HS-27A (cell line): Measurements from ENCODE around the gene PCDH7.

Source experiments
- DNase-seq: peaks from one replicate; pipeline ENCODE4 v3.0.0-alpha.2; 2012; ENCODE audit warnings: low read depth, missing footprints

Gene PCDH7

DNA sequence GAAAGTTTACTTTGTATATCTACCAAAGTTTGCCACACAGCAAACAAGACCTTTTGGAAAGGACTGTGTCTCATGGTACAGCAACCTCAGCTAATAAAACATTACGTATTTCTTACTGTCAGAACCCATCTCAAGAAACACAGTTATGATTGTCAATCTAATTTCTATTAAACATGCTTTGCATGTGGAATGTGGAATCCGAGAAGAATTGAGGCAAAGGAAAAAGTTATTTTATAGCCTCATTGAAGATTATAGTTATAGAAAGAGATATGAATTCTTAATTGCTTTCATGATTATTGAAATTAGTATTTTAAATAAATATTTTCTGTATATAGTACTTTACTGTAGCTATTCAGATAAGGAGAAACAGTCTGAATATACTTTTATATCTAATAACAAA, 5.4 kb downstream of the PCDH7 start:
- no peak for DNase-seq

DNA sequence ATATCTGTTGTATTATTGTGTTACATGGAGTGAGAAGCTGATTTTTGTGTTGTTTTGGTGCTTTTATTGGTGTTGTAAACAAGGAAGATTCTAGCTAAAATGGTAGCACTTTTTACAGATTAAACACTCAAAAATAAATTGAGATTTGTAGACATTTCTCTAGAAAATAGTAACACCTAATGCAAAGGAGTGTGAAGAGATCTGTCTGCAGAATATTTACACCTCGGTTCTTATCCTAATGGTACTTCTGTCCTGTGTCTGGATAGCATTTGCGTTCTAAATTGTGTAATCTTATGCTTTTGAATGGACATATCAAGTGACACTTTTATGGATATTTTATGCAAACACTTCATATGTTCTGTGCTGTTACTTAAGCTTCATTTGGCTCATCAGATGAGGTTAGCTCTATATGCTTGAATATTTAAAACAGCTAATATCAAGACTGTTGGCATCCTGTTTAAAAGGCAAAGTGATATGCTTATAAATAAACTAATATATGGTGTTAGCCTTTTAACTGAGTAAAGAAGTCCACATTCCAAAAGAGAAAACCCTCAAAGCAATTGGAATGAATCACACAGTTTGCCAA, 6.0 kb downstream of the PCDH7 start:
- DNase-seq, result no peak

DNA sequence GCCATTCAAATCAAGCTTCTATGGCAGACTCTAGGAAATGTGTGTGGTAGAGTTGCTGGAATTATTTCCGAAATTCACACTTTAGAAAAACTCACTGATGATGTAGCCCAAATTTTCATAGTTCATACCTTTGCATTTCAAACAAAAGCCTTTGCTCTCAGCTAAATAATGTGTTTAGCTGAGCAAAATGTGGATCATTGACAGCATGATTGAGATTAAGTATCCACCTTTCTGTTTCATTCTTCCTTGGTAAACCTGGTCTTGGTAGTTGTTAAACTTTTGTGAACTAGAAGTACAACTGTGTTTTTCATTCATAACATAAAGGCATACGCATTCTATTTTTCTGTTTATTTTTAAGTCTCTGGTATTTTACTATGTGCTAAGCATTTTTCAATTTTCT, 7.2 kb downstream of the PCDH7 start:
- DNase-seq, result no peak

DNA sequence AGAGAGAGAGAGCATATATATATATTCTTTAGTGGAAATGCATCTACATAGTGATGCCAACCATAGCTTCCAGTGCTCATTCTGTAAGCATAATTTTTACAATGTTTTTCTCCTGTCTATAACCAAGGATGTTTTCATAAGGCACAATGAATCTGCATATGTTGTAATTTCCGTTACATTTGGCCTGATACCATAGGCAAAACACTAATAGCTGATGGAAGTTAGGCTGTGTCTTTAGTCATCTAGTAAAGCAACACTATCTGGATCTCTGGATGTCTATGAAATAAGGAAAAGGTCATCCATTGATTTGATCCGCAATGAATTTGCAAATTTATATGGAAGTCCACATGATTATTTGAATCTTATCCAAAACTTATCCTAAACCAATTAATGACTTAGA, 8.1 kb downstream of the PCDH7 start:
- DNase-seq, result no peak

DNA sequence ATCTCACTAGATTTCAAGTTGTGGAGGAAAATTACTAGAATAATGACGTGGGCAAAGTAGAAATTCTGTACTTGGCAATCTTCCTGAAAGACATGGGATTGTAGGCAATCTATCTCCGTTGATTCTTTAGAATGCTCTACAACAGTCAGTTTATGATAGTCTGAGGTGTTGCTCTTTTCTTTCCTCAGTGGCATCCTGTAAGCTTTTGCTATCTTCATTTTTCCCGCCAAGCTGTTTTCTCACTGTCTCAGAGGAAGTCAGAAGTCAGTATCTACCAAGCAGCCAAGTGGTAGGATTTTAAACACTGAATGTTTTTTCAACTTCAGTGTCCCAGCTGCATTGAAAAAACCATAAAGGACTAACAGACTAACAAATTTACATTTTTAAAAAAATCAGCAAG, 23.7 kb downstream of the PCDH7 start:
- no peak for DNase-seq

DNA sequence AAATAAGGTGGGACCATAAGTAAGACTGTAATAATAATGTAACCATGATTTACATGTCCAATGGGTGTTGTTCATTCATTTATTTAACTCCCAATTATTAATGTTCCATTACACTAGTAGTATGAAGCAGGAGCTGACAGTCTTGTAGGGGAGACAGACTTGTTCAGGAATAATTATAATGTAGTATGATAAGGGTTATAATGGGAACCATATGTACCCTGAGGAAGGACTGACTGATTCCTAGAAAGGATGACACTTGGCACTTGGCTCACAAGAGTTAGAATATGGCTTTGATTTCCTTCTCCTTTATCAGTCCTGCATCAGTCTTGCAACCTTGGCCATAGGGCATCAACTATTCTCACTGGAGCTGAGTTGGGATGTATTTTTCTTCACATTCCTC, 24.2 kb downstream of the PCDH7 start:
- no peak for DNase-seq

DNA sequence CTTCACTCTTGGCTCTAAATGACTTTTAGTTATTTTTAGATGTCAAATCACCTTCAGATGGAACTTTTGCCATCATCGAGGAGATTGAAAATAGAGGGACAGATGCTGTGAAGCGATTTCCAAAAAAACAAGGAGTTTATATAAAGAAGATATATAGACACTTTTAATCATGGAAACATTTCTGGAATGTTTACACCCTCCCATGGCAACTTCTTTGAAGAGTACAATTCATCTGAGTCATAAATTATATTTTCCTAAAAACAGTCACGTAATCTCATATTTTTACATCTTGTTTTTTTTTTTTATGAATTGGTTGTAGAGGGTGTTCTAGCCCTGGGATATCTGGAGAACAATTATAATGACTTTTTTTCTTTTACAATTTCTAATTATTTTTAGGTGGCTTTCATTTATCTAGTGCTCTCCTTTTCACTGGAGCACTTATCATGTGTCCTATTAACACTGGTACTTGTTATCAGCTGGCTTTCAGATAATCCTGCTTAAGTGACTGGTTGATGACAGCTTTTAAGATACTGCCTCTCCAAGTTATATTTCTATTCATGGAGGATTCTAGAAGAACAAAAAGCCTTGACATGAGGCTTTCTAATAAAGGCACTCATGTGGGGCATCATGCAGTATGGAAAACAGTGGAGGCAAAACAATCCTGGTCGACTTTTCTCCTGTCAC, 24.9 kb downstream of the PCDH7 start:
- no peak for DNase-seq

DNA sequence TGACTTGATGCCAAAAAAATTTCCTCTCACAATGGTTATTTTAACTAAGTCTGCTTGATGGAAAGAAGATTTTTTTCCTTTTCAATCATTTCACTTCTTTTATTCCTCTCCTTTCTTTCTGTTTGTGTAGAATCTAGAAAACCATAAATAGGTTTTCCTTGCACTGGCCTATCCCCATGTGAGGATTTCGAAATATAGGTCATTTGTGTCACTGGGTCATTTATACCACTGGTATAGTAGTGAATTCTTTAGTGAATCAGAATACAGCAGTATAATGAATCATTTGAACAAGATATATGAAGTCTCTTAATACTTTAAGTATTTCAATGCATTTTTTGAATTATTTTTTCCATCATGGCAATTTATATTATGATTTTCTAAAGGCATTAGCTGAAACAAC, 26.6 kb downstream of the PCDH7 start:
- no peak for DNase-seq

DNA sequence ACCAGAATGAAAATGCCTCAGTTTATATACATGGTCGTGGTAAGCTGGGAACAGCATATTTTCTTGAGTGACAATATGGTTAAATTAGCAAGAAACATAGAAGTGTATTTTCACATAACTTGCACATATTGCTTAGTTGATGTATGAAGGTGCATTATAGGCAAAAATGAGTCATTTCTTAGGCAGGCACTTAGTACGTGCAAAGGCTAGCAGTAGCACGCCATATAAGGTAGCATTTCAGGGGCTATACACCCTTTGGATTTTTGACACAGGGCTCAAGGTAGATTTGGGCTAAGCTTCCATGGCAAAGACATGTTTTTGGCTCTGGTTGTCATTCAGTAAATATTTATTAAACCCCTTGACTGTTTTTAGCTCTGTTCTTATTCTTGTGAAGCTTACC, 33.1 kb downstream of the PCDH7 start:
- DNase-seq, result no peak

DNA sequence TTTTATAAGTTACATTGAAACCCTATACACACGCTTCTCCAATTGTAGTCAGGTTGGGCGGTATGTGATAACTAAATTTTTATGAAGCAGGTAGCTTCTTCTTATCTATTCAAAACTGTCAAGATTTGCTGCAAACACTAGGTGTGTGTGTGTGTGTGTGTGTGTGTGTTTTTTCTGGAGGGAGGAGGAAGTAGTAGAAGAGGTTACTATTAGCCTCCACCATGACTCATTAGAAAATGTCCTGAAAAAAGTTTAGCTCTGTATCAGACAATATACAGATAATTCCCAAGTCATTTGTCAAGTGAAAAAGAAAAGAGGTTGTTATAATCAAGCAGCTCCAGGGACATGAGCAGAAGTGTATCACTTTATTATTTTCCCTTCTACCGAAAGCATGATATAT, 33.9 kb downstream of the PCDH7 start:
- no peak for DNase-seq

DNA sequence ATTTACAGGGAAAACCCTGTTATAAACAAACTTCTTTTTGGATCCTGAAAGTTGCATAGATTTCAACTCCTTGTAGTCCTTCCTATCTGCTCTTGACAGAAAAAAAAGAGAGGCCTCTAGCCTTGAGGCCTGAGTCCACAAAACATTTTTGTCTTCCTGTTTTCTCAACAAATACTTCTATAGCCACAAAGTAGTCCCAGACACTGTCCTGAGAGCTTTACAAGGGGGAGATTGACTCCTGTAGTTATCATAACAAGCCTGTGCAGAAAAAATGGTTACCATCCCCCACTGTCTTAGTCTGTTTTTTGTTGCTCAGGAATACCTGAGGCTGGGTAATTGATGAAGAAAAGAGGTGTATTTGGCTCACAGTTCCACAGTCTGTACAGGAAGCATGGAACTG, 35.2 kb downstream of the PCDH7 start:
- DNase-seq, result no peak

DNA sequence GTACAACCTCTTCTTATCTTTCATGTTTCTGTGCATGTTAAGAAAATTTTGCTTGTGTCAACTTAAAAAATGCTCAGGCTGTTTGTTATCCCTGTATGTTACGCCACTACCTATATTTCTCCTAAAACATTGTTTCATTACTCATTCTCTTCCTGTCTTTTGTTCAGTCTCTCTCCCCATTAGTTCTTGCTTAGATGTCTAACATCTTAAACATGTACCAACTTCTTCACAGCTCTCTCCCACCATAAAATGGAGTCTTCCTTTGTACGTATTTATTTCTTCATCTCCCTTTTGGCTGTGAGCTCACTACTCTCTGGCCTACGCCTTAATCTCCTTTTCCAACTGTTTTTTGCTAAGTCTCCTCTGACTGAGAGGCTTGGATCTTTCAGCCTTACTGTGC, 36.4 kb downstream of the PCDH7 start:
- DNase-seq, result no peak

DNA sequence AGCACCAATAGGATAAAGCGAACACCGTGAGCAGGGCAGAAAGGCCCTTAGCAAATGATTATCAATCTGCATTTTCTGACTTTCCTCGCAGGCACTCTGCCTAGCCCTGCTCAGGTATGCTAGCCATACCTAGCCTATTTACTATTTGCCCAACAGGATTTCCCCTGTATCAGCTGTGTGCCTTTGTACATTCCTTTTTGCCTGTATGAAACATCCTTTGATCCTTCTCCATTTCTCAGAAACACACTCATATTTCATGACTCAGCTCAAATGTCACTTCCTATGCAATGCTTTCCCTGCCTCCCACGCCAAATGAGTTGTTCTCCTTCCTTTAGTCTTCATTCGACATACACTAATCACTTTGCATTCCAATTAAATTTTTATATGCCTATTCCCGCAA, 37.2 kb downstream of the PCDH7 start:
- peak; percentile 22 for DNase-seq

DNA sequence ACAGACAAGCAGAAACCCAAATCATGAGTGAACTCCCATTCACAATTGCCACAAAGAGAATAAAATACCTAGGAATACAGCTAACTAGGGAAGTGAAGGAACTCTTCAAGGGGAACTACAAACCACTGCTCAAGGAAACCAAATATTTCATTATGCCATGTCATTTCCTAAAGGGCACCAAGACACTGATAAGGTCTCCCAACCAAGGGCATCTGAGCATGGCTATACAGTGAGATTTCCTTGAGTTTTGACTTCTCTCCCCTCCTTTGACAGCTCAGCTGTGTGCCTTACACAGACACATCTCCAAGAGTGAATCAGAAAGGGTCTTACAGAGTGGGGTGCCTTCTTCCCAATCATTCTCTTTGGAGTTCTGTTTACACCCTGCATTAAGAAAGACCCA, 40.4 kb downstream of the PCDH7 start:
- no peak for DNase-seq

DNA sequence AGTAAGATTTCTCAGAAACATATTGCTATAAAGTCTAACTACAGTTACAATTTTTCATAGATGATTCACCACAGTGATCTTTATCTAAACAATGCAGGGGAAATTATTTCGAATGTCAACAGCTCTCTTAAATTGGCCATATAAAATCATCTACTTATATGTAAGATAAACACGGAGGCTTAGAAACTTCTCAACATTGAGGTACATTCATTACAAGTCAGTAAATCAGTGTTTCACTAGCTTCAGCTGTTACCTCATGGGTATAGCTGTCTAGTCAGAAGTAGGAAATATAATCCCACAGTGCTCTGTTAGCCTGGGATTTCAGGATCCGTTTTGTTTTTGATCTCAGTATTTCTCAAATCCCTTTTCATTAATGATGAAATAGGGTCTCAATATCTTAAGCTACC, 43.2 kb downstream of the PCDH7 start:
- DNase-seq, result no peak

DNA sequence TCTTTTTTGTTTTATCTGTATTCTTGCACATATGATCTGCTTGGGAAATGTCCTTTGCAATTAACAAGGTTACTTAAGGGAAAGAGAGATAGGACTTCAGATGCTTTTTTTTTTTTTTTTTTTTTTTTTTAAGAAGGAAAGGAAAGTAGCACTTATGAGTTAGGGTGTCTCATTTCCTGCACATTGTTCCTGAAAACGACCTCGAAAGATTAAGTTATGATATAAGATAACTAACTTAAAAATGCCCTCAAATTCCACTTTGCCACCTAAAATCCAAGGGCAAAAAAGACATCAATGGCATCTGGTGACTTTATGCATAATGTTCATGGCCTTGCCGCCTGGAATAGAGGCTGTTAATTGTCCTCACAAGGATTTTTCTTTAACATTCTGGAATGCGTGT, 44.9 kb downstream of the PCDH7 start:
- DNase-seq, result no peak

DNA sequence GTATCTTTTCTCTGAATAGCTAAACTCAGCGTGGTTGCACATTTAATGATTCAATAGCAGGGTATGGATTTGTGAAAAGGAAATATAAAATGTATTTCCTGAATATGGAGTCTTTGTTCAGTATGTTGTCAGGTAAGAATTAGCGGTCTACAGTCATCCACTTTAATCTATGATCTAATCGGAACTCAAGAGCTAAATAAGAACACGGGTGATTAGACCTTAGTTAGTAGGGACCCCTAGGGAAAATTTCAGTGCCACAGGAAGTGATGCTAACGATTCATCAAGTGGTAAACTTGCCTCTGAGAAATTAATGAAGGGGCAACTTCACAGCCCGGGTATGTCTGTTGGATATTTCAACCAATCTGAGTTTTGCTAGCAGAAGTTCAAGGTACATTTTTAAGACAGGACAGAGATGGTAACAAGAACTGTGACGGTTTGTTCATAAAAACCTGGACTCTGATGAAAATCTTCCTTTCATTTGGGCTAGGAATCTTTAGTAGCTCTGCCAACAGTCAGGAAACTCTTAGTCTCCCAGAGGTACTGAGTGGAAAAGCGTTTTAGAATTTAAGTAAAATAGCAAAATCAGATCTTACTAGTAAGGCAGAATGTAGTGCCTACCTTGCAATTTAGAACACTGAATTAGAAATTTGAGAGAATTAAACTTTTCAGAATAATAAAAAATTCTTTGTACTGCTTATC, 47.1 kb downstream of the PCDH7 start:
- DNase-seq, result no peak

DNA sequence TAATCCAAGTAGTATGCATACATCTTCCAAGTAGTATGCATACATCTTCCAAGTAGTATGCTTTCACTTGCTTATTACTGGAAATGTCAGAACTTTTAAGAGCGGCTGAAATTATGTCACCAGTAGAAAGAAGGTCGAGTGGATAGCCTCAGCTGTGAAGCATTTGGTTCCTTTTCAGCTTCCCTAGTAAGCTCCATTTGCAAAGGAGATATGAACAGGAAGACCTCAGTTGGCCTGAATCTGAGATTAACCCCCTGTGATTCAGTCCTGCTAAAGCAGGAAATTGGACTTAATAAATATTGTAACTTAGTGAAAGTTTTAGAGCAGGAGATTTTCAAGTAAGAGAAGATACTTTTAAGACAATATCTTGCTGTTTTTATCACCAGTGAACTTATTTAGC, 48.1 kb downstream of the PCDH7 start:
- no peak for DNase-seq

DNA sequence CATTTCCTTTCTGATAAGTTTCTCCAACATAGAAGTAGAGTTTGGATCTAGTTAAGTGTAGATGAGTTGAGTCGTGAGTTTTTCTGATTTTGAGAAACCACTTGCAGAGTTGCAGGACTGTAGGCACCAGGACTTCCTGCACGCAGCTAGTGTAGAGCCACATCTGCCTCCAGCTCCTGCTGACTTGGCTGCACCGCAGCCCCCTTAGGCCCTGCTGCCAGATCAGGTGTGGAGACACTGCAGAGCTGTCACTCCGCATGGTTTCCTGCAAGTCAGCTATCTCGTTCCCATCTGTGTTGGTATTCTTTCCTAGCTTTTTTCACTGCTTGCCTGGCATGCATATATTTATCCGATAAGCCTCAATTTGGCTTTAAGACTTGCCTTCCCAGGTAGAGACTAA, 48.9 kb downstream of the PCDH7 start:
- no peak for DNase-seq

DNA sequence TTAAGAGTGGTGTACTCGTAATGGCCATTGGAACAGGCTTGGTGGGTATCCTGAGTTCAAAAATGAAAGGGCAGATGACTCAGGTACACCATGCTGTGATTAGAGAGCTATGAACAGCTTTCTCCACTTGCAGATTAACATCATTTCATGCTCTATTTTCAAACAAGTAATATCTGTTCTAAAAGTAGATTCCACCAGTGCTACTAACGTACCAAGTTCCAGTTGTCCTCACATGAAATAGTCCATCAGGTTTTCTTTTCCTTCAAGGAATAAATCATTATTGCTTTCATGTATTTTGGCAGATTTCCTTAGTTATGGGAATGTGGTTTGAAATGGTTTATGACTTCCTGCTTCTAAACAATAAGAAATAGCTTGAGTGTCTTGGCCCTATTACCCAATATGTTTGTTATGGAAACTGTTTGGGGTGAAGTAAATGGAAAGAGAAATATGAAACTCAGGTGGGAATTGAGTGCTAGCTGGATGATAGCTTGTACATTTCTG, 49.9 kb downstream of the PCDH7 start:
- DNase-seq, result no peak

DNA sequence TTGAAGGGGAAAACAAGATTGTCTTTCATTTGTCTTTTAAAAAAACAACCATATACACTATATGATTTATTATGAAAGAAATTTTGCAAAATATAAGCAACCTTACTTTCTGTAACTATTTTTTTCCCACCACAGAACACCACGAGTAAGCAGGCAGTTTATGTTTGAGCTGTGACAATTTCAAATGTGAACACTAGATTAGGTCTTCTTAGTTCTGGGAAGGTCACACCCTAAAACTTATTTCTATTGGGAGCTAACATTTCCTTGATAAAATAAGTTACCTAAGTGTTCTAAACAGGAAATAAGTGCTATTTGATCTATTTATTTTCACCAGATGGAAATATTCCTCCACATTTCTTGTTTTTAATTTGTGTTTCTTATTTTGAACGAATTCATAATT, 50.6 kb downstream of the PCDH7 start:
- DNase-seq, result no peak

DNA sequence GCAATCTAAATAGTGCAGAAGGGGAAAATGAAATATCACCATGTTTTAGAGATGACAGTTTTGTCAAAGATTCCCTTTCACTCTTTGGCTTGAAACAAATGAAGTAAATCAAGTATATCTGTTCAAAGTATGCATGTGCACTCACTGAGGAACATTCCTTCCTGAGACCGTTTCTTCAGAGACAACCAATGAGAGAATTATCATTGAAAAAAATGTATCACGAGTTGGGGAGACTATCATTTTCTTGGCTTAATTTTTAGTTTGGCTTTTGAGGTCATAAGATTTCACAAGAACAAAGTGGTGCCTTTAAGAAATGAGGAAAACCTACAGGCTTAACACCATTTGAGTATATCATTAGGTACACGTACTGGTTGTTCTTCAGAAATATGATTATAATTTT, 56.3 kb downstream of the PCDH7 start:
- no peak for DNase-seq

DNA sequence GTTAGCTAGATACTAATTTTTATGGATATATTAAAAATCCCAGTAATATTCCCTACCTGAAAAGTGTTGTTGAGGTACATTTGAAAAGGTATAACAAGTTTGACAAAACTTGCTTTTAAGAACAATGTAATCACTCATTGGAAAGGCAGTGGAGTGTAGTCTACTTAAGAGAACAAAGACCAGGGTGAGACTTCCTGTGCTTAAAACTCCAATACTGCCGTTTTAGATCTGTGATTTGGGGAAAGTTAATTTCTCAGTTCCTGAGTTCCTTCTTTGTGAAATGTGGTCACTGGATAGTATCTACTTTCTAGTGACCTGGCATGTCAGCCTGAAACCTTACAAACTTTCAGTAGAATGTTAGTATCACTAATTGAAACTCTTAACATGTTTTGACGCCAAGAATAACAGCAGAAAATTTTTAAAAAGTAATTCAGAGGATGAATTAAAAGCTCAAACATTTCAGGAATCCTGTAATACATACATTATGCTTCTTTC, 56.8 kb downstream of the PCDH7 start:
- no peak for DNase-seq
